ENCODE measurements around the gene C1orf174.

The C1orf174 gene

DNA sequence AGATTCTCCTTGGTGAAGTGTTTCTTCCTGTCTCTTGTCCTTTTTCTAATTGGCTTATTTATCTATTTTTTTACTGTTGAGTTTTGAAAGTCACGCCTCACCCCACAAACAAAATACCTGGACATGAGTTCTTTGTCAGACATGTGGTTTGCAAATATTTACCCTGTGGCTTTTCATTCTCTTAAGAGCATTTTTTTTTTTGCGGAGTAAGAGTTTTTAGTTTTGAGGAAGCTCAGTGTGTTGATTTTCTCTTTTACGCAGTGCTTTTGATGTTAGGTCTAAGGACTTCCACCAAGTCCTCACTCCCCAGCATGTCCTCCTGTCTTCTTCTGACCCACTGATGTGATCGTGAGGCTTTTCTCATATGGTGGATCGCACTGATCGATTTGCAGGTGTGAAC is 35.2 kb downstream of the C1orf174 start:
- FAIRE-seq = no peak

DNA sequence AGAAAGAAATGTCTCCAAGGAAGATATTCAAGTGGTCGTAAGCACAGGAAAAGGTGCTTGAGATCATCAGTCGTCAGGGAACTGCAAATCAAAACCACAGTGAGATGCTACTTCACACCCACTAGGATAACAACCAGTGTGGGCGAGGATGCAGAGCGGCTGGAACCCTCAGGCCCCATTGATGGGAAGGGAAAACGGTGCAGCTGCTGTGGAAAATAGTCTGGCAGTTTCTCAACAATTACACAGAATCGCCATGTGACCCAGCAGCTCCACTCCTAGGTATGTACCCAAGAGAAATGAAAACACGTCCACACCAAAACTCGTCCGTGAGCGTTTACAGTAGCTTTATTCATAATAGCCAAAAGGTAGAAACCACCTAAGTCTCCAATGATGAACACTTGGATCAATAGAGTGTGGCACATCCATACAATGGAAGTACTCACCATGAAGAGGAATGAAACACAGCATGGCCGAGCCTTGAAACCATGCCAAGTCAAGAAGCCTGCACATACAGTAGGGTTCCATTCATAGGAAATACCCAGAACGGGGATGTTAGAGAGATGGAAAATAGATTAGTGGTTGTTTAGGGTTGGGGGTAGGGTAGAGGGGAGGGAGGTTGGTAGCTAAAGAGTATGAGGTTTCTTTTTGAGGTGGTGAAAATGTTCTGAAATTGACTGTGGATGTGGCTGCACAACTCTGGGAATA is 36.7 kb downstream of the C1orf174 start:
- FAIRE-seq = no peak

DNA sequence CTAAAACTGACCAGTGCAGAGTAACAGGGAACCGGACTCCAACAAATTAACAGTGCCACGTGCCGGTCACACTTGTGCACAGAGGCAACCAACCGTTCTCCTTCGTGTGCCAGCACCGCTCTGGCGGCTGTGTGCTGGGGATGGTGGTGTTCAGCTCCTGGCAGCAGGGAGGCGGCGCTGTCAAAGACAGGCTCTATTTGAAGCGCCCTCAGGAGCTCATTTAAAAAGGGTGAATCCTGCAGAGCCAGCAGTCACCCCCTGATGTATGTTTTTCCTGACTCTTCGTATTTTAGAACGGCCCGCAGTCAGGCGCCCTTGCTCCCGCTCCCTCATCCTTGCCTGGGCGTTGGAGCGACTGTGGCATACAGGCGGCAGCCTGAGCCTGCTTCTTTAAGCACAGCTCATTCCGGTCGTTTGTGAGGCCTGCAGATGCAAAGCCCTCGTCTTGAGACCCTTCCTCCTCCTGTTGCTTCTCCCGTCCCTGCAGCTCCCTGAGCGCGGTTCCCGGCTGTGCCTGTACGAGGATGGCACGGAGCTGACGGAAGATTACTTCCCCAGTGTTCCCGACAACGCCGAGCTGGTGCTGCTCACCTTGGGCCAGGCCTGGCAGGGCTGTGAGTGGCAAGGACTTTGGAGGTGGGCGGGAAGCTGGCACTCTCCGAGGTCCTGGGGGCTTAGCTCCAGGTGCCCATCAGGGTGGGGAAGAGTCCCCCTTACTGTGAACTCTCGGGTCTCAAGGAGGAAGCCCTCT is 41.7 kb downstream of the C1orf174 start:
- no peak for FAIRE-seq

DNA sequence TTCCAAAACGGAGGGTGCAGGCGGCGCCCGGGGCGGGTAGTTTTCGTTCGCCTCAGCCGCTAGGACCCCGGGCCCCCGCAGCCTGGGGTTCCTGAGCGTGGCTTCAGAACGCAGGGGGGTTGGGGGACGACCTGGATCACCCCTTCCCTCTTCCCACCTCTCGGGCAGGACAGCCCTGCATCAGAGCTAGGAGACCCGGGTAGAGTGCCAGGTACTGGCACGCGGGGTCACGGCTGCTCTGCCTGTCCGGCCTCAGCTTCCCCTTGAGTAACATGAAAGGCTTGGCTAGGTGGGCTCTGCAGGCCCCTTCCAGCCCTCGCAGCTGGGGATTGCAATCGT is 42.3 kb downstream of the C1orf174 start:
- FAIRE-seq = no peak

DNA sequence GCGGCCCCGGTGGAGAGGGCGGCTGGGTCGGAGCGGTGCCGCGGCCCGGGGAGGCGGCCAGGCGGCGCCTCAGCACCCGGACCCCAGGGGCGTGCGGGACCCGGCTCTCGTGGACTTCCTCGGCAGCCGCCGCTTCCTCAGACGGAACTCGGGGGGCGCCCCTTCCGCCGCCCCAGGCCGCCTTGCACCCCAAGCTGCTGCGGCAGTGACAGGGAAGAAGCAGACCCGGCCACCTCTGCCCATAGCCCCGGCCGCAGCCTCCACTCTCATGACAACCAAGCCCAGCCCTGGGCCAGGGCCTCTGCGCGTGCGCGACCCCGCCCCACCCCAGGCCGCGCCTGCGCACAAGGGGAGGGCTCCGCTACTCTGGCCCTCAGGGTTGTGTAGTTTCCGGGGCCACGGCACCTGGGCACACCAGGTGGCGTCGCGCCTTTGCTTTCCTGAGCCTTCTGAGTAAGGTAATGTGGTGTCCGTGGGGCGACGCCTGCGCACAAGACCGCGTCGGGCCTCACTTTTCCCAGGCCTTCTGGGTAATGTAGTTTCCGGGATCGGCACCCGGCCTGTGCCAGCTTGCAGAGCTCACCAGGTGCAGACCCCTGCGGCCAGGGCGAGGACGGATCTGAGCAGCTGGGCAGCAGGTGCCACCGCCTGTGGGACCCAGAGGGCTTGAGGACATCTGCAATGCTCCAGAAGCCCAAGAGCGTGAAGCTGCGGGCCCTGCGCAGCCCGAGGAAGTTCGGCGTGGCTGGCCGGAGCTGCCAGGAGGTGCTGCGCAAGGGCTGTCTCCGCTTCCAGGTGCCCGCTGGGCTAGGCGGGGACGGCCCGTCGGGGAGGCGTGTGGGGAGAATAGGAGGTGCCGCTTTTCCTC is 42.9 kb downstream of the C1orf174 start, which contains the start of the genes CEP104 and DFFB:
CEP104 (minus strand) TSS at position 289 of the 868 bp plus-strand sequence. CDS start 4,804 bp downstream, outside the sequence.
DFFB (plus strand) TSS at position 554 of the 868 bp plus-strand sequence; CDS start at position 682, 128 bp downstream.
- FAIRE-seq = peak; percentile 96

DNA sequence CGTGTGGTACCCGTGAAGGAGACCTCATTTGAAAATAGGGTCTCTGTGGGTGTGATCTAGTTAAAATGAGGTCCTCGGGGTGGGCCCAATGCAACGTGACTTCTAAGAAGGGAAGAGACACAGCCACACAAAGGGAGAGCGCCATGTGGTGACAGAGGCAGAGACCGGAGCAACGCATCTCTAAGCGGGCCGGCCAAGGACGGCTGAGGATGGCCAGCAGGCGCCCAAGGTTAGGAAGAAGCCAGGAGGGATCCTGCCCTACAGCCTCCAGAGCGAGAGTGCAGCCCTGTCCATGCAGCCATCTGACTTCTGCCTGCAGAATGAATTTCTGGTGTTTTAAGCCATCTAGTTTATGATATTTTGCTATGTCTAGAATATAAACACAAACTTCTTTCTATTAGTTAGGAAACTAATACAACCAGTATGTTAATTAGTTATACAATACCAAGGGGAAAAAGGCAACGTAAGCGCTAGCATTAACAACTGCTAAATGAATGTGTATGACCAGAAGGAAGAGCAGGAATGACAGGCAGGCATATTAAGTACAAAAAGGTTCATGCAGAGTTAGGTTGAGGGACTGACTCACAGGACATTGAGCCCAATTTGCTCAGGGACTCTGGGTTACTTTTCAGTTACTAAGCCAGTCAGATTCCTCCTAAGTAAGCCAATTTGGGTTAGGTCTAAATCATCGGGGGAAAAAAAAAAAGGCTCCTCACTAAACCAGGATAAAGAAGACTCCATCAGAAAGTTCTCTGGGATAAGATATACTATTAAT is 47.2 kb downstream of the C1orf174 start:
- no peak for FAIRE-seq

DNA sequence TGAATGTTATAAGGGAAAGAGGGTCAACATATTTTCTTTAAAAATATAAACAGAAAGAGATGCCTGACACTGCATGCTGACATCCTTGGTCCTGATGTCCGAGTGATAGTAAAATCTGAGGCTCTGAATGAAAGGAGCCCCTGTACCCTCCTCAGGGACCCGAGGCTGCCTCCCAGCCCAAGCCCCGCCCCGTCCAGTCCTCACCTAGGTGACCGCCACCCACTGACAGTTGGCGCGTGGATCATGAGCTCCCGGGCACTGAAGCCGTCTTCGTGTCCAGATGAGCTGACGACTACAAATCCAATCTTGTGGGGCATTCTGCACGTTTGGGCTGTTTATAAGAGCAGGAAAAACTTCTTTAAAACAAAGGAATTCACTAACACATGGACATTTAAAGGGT is 48.0 kb downstream of the C1orf174 start:
- no peak for FAIRE-seq

DNA sequence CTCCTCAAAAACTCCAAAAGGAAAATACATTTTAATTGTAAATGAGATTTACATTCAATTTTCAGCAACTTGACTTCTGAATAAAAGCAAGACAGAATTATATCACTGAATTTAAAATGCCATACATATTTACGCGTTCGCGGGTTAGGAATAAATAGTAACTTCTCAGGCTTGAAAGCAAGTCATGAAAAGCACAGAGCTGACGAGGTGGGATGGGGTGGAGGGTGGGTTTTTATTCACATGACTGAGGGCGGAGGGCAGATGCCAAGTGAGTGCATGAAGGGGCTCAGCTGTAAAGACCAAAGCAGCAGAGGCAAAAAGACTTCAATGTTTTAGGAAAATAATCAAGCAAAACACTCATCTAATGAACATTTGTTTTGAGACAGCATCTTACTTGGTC is 48.8 kb downstream of the C1orf174 start:
- FAIRE-seq = no peak

DNA sequence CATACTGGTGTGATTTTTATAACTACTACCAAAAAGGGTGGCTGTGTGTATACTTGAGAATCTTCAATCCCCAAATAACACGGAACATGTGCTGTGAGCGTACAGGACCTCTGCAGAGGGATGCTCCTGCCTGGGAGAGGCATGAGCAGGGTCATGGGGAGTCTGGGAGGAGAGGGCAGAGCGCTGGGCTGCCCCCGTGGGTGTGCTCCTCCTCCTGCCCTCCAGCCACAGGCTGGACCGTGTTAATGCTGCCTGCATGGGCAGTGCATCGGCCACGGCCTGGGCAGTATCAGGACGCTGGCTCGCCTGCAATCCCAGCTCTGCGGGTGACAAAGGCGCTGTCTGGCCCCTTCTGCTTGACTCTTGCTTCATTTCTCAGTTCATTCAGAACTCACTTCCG is 49.2 kb downstream of the C1orf174 start:
- FAIRE-seq = no peak

DNA sequence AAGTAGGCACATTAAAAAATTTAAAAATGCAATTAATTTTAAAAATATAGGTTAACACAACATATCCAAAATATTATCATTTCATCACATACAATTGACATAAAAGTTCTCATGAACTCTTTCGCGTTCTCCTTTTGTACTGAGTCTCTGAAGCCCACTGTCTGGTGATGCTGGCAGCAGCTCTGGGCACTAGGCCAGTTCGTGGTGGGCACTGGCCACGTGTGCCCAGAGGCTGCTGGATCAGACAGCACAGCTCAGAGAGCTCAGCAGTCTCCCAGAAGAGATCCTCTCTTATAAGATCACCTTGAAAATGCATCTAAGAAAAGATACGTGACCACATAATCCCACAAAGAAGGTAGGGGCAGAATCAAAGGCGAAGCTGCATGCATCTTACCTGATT is 53.0 kb downstream of the C1orf174 start:
- no peak for FAIRE-seq

DNA sequence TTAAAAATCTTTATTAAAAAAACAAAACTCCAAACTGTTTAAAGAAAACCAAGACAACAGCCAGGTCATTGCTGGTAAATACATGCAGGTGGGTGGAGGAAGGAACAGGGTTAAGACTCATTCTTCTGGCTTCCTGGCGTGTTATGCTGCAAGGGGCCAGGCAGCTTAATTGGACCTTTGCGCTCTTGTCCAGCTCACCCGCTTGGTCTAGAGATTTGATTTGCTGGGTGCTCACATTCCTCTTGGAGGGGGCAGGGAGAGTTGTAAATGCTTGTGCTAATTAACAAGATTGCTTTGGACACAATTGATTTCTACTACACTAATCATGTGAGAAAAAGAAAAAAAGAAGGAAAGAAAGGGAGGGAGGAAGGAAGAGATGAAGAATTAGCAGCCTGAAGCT is 53.5 kb downstream of the C1orf174 start:
- FAIRE-seq = no peak

DNA sequence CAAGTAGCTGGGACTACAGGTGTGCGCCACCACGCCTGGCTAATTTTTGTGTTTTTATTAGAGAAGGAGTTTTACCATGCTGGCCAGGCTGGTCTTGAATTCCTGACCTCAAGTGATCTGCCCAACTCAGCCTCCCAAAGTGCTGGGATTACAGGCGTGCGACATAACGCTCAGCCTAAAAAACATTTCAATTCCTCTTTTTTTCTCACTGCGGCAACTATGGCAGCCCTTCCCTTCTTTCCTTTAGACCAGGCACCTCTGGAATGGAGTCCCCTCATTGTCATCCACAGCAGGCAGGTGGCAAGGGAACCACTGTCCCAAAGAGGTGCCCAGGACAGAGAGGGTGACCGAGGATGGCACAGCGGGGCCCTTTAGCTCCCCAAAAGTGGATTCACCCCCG is 57.2 kb downstream of the C1orf174 start:
- FAIRE-seq = no peak

DNA sequence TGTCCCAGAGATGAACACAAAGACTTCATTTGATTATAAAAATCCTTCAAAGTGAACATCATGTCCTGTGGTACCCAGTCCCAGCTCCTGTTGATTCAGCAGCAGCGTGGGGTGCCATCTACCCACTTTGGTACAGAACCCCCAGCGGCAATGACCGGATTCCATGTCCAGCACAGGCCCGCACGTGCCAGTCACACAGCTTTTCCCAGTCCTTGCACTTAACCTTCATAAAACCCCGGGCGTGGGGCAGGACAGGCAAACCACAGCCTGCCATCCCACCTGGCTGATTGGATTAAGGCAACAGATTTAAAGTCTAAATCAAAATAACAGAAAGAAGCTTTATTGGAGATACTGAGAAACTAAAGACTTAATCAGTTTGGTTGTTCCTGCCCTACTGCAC is 58.6 kb downstream of the C1orf174 start:
- no peak for FAIRE-seq

Data from G401.6 (cell line).